HG03060 (cell line): Measurements from ENCODE around the gene TCN2.
"Not testable (repeated sequence)": the region's sequence is repeated elsewhere in the genome, so short reads cannot be mapped to it uniquely, and the experiment has no call there.

ENCODE experiments used
- ATAC-seq: cut with Tn5 transposase; IDR thresholded peaks from one replicate; pipeline ENCODE4 v1.9.1; 2021; ENCODE audit warnings: low read depth, moderate number of reproducible peaks; ENCODE audit not compliant: unreplicated experiment

TCN2 gene

GRCh38 chr22:30606455-30607299, at the start of gene TCN2:
TCN2 (plus strand) TSS chr22:30607174; CDS start chr22:30607332, 158 bp downstream.
- no peak for ATAC-seq

- no peak for ATAC-seq
Measured at GRCh38 chr22:30557243-30557642, 49.7 kb upstream of the TCN2 start.

GRCh38 chr22:30559889-30560288, 47.1 kb upstream of the TCN2 start:
- no peak for ATAC-seq

GRCh38 chr22:30560643-30561202, 46.3 kb upstream of the TCN2 start:
- not testable (repeated sequence) for ATAC-seq

- ATAC-seq = no peak
Measured at GRCh38 chr22:30561402-30562189, 45.4 kb upstream of the TCN2 start.

- ATAC-seq = no peak
Measured at GRCh38 chr22:30562366-30562765, 44.6 kb upstream of the TCN2 start.

- no peak for ATAC-seq
Measured at GRCh38 chr22:30564045-30564760, 42.8 kb upstream of the TCN2 start.

GRCh38 chr22:30564761-30565119, 42.2 kb upstream of the TCN2 start:
- ATAC-seq = no peak

- no peak for ATAC-seq
Measured at GRCh38 chr22:30565341-30565740, 41.6 kb upstream of the TCN2 start.

GRCh38 chr22:30566125-30566524, 40.8 kb upstream of the TCN2 start:
- ATAC-seq = no peak

- not testable (repeated sequence) for ATAC-seq
Measured at GRCh38 chr22:30567277-30567676, 39.7 kb upstream of the TCN2 start.

- ATAC-seq = no peak
Measured at GRCh38 chr22:30568137-30568805, 38.7 kb upstream of the TCN2 start.

- ATAC-seq = no peak
Measured at GRCh38 chr22:30569674-30570202, 37.2 kb upstream of the TCN2 start.

GRCh38 chr22:30572210-30572609, 34.8 kb upstream of the TCN2 start:
- no peak for ATAC-seq

GRCh38 chr22:30572840-30573593, 34.0 kb upstream of the TCN2 start:
- no peak for ATAC-seq

- no peak for ATAC-seq
Measured at GRCh38 chr22:30573594-30574094, 33.3 kb upstream of the TCN2 start.

- no peak for ATAC-seq
Measured at GRCh38 chr22:30574095-30574981, 32.6 kb upstream of the TCN2 start, which contains the start of gene GAL3ST1. GAL3ST1 (minus strand) TSS chr22:30574665; CDS start chr22:30557392, 17,273 bp downstream.
